ENCODE data around the gene IFNGR1. TPM values are rescaled to one million over a fixed set of nuclear protein-coding genes. Genes with fewer than 3 reads are reported as not detected.

The IFNGR1 gene
- total RNA-seq, 6 experiments from 2014 or later: 25.8 to 88.8 (median 37.4) TPM

GRCh38 chr6:137264311-137265075, 45.3 kb upstream of the IFNGR1 start:
- intact Hi-C loops (cut with DNase I): loop anchor here in 1 of 2 donors (10.0 kb wide), 1 partner anchor 370 kb away; no protein-coding TSS in a partner anchor
- Histone ChIP-seq H3K27ac (no peak overlapping the region), H3K27me3 (no peaks in the 10 kb centered on the region), H3K4me1 (peaks cover 0 to 17% (median 0%) of the 10 kb centered on the region in 4 donors), H3K9me3 (no peaks in the 10 kb centered on the region), H3K4me3 (no peak overlapping the region), H3K36me3 (no peaks in the 10 kb centered on the region)
- no peak for ATAC-seq
- TF ChIP-seq CTCF (IDR thresholded peaks at IDR 0.05) (no peak), POLR2A (IDR thresholded peaks at IDR 0.05) (no peak)
- 44% methylated on average over 5 of the region's 5 CpGs for WGBS (ENCODE audit: insufficient coverage, low coverage, low lambda C conversion rate, missing lambda C conversion rate)
- DNase-seq: no peak

- TF ChIP-seq CTCF (IDR thresholded peaks at IDR 0.05): no peak
- no peak for TF ChIP-seq POLR2A (IDR thresholded peaks at IDR 0.05)
- Histone ChIP-seq H3K27ac (no peak overlapping the region), H3K9me3 (no peaks in the 10 kb centered on the region), H3K36me3 (no peaks in the 10 kb centered on the region), H3K27me3 (no peaks in the 10 kb centered on the region), H3K4me3 (no peak overlapping the region), H3K4me1 (peaks cover 0 to 17% (median 0%) of the 10 kb centered on the region in 4 donors)
- intact Hi-C loops (cut with DNase I): loop anchor here in 1 of 2 donors (10.0 kb wide), 1 partner anchor 373 kb away; no protein-coding TSS in a partner anchor
- DNase-seq (no peak), ATAC-seq (no peak)
Observed at GRCh38 chr6:137261761-137262160, 42.6 kb upstream of the IFNGR1 start.

DNA sequence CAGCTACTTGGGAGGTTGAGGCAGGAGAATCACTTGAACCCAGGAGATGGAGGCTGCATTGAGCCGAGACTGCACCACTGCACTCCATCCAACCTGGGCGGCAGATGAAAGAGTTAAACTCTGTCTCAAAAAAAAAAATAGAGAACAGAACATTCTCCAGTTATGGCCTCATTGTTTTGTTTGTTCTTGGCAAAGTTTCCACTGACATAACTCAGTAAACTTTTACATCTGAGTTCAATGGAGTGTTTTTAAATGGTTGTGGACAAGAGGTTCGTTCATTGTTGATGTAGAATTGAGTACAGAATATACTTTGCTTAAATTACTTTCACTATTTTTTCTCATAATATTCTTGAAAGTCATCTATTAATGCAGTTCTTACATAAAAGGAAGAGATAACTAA, 42.2 kb upstream of the IFNGR1 start:
- no peak for TF ChIP-seq POLR2A (IDR thresholded peaks at IDR 0.05)
- no peak for TF ChIP-seq CTCF (IDR thresholded peaks at IDR 0.05)
- Histone ChIP-seq H3K36me3 (no peaks in the 10 kb centered on the region), H3K4me3 (no peak overlapping the region), H3K4me1 (peaks cover 0 to 17% (median 0%) of the 10 kb centered on the region in 4 donors), H3K9me3 (no peaks in the 10 kb centered on the region), H3K27me3 (no peaks in the 10 kb centered on the region), H3K27ac (no peak overlapping the region)
- intact Hi-C loops (cut with DNase I): loop anchor here in 1 of 2 donors (10.0 kb wide), 1 partner anchor 373 kb away; no protein-coding TSS in a partner anchor
- DNase-seq: no peak
- peak in 3 of 4 donors; percentile 34 to 59 (median 39) for ATAC-seq
- WGBS (ENCODE audit: insufficient coverage, low coverage, low lambda C conversion rate, missing lambda C conversion rate): 57% methylated on average over 3 of the region's 3 CpGs

DNA sequence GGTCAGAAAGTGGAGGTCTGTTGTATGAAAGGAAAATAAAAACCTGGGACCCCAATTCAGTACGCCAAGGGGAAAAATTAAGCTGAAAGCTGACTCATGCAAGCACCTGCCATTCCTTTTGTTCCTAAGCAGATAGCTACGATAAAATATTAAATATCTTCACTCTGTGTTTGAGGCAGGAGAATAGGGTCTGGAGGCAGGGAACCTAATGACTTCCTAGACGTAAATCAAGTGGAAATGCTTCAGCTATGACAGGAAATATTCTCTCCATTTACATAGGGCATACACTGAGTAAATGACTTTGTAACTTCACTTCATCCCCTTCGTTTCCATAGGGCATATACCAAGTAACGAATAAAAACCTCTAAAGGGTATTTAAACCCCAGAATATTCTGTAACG, 41.0 kb upstream of the IFNGR1 start:
- Histone ChIP-seq H3K4me3 (no peak overlapping the region), H3K27ac (no peak overlapping the region)
- intact Hi-C loops (cut with DNase I): loop anchor here in 1 of 2 donors (10.0 kb wide), 1 partner anchor 375 kb away; no protein-coding TSS in a partner anchor

More for the DNA sequence above, 41.0 kb upstream of the IFNGR1 start:
- DNase-seq: no peak
- 75% methylated on average over 6 of the region's 6 CpGs for WGBS (ENCODE audit: insufficient coverage, low coverage, low lambda C conversion rate, missing lambda C conversion rate)
- H3K9me3 ChIP-seq: no peaks in the 10 kb centered on the region
- no peak for ATAC-seq
- TF ChIP-seq CTCF (IDR thresholded peaks at IDR 0.05): no peak
- TF ChIP-seq POLR2A (IDR thresholded peaks at IDR 0.05): no peak
- peaks cover 0 to 17% (median 0%) of the 10 kb centered on the region in 4 donors for H3K4me1 ChIP-seq
- H3K36me3 ChIP-seq: no peaks in the 10 kb centered on the region
- no peaks in the 10 kb centered on the region for H3K27me3 ChIP-seq

Data from right lobe of liver (tissue), 6 donors.